Stimulated activated CD4-positive, alpha-beta T cell treated with anti-CD3 and anti-CD28 coated beads, Interleukin-12 subunit alpha, Interleukin-12 subunit beta, amount 100 ng/mL, for 24 hours (primary cell): Measurements from ENCODE around the gene NKD2.

Source experiments
- DNase-seq, 2 experiments: peaks; one replicate each; pipeline ENCODE4 v3.0.0-alpha.2; 2020; ENCODE audit warnings: low read depth in 2 of 2

Gene NKD2

DNA sequence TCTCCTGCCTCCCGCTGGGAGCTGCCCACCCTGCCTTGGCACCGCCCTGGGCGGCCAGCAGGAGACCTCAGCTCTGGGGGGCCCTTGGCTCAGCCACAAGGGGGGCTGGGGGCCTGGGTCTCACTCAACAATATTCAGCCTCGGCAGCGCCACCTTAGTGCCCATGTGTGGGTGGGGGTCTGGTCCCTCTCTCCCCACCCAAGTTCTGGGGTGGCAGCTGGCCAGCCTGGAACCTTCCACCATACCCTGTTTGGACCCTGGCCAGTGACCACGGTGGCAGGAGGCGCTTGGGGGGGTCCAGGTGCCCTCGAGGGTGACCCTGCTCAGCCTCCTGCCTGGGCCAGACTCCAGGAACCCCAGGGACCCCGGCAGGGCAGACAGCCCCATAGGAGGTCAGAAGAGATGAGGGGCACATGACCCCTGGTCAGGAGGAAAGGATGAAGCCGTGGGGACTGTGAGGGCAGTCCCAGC, 22.2 kb downstream of the NKD2 start:
- no peak for DNase-seq

DNA sequence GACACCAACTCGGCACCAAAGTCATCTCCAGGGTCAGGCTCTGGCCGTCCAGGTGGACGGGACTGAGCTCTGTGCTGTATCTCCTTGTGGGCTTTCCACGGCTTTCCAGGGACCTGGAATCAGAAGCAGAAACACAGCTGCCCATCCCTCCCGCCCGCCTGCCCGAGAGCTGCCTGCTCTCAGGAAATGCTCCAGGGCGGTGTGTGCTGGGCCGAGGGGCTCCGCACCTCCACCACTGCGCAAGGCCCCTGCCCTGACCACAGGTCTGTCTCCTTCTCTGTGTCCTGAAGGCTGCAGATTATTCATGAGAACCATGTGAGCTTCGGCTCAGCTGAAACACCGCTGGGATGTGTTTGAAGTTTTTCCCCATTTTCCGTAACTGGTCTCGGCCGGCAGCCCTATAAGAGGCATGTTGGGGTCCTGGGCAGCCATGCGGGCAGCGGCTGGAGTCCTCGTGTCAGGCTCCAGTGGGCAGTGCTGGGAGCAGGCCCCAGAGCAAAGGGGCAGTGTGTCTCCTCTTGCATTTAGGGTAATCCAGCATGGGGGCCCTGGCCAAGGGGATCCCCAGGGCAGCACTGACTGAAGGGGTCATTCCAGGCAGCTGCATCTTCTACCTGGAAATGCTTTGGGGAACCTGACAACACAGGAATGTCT, 22.8 kb downstream of the NKD2 start:
- no peak for DNase-seq

DNA sequence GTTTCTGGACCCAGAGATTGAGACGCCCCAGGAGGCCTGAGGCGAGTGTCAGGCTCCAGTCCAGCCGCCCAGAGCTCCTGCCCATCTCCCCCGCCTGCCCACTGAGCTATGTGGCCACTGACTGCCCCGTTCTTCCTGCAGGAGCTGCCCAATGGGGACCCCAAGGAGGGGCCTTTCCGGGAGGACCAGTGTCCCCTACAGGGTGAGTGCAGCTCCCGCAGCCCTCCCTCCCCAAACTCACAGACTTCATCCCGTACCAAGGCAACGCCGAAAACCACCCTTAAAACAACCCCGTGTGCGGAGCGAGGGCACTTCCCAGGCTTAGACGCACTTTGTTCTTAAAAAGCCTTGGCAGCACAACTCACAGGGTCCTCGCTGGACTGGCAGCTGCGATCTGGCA, 23.4 kb downstream of the NKD2 start:
- no peak for DNase-seq

DNA sequence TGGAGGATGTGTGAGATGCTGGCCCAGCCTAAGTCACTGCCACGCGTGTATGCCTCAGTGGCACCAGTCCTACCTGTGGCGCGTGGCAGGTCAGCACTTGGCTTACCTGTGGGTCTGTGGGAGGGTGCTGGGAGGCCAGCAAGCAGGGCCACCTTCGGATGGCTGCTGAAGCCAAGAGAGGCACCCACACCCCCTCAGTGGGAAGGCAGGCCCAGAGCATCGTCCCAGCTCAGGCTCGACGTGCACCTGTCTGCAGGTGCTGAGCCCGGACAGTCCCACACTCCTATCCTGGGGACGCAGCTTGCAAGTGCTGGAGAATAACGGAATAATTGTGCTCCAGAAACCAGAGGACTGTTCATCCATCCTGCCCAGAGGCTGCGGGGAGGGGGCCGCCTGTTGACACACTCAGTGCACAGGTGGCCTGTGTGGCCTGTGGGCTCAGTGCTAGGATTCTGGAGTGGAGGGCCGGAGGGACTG, 24.0 kb downstream of the NKD2 start:
- DNase-seq: no peak

DNA sequence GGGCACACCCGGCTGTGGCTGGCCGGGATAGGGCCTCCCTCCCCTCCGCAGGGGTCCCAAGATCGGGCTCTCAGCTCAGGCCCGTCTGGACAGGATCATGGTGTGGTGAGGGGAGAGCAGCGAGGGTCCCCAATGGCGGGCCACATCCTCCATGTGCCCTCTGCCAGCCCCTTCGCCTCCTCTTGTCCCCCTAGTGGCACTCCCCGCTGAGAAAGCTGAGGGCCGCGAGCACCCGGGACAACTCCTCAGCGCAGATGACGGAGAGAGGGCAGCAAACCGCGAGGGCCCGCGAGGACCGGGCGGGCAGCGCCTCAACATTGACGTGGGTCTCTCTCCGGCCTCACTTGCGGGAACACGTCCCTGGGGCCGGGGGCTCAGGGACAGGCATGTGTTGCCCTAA, 24.6 kb downstream of the NKD2 start:
- no peak for DNase-seq

GRCh38 chr5:1033606-1034420, 25.2 kb downstream of the NKD2 start:
- DNase-seq: no peak

- DNase-seq: no peak
Measured at GRCh38 chr5:1034421-1034905, 25.9 kb downstream of the NKD2 start.

GRCh38 chr5:1034986-1035385, 26.4 kb downstream of the NKD2 start:
- no peak for DNase-seq

GRCh38 chr5:1035421-1036405, 27.1 kb downstream of the NKD2 start:
- DNase-seq: no peak

GRCh38 chr5:1036504-1037122, 28.0 kb downstream of the NKD2 start:
- DNase-seq: no peak

- DNase-seq: no peak
Measured at GRCh38 chr5:1037123-1037670, 28.6 kb downstream of the NKD2 start.

GRCh38 chr5:1037671-1038416, 29.2 kb downstream of the NKD2 start:
- DNase-seq: no peak

DNA sequence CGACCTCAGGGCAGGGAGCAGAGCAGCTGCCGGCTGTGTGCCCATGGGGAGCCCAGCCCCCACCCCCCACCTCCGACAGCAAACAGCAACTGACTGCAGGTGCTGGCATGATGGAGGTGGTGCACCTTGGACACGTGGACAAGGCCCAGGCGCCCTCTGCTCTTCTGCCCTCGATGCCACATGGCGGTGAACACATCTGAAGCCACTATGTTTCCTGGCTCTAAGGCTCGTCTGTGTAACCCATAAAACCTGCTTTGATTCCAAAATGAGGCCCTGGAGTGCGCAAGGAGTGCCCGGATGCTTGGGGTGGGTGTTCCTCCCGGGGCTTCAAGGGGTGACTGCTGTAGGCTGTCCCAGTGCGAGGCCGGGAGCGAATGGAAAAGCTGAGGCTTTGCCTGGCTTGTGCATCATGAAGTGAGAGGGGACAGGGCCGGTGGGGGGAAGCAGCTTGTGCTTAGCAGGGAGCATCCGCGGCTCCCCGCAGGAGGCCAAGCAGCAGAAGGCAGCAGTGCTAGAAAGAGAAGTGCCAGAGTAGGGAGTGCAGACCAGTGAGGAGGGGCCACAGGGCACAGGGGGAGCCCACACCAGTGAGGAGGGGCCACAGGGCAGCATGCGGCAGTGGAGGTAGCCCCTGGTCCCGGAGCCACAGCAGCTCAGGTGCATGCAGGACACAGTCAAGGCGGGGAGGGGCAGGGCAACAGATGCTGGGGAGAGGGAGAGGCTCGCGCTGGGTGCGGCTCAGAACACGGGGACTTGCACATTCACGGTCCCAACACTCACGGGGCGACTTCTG, 30.0 kb downstream of the NKD2 start:
- DNase-seq: no peak

DNA sequence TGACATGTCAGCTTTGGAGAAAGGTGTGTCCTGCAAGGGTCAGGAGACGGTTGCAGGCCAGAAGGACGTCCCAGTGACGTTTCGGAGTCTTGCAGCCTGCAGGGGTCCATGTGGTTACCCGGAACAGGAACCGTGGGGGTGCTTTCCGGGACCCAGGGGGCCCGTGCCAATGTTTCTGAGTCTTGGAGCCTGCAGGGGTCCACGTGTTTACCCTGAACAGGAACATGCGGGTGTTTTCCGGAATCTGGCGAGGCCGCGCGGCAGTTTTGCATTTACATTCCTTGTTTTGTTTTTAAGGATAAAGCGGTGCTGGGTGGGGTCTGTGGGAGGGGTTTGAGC, 30.6 kb downstream of the NKD2 start:
- DNase-seq: no peak

DNA sequence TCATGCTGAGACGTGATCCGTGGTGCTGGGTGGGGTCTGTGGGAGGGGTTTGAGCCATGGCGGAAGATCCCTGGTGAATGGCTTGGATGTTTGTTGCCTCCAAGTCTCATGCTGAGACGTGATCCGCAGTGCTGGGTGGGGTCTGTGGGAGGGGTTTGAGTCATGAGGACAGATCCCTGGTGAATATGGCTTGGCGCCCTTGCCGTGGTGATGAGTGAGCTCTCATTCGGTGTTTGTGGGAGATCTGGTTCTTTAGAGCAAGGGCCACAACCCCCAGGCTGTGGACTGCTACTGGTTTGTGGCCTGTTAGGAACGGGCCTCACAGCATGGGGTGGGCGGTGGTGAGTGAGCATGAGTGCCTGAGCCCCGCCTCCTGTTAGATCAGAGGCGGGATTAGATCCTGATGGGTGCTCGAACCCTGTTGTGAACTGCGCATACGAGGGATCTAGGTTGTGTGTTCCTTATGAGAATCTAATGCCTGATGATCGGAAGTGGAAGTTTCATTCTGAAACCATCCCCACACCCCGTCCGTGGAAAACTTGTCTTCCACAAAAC, 31.2 kb downstream of the NKD2 start:
- no peak for DNase-seq

GRCh38 chr5:1040571-1040970, 32.0 kb downstream of the NKD2 start:
- no peak for DNase-seq

DNA sequence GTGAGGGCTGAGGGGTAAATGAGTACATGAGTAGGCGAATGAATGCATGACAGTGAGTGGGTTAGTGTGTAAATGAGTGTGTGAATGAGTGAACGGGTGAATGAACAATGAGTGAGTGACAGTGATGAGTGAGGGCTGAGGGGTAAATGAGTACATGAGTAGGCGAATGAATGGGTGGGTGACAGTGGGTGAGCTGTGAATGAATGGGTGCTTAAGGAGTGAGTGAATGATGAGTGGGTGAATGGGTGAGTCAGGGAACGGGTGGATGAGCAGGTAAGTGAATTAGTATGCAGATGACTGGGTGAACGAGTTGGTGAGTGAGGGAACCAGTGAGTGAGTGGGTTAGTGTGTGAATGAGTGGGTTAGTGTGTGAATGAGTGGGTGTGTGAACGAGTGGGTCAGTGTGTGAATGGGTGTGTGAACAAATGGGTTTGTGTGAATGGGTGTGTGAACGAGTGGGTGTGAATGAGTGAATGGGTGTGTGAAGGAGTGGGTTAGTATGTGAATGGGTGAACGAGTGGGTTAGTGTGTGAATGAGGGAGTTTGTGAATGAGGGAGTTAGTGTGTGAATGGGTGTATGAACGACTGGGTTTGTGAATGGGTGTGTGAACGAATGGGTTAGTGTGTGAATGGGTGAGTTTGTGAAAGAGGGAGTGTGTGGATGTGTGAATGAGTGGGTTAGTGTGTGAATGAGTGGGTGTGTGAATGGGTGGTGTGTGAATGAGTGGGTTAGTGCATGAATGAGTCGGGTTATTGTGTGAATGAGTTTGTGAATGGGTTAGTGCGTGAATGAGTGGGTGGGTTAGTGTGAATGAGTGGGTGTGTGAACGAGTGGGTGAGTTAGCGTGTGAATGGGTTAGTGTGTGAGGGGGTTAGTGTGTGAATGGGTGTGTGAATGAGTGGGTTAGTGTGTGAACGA, 32.9 kb downstream of the NKD2 start:
- no peak for DNase-seq

GRCh38 chr5:1042626-1043025, 34.0 kb downstream of the NKD2 start:
- DNase-seq: no peak
